ENCODE results near the gene SNX9. TPM values are rescaled to one million over a fixed set of nuclear protein-coding genes. Genes with fewer than 3 reads are reported as not detected.

SNX9 gene
- total and polyA plus RNA-seq, 5 donors from 2014 or later: 16.4 to 31.6 (median 21.0) TPM

DNA sequence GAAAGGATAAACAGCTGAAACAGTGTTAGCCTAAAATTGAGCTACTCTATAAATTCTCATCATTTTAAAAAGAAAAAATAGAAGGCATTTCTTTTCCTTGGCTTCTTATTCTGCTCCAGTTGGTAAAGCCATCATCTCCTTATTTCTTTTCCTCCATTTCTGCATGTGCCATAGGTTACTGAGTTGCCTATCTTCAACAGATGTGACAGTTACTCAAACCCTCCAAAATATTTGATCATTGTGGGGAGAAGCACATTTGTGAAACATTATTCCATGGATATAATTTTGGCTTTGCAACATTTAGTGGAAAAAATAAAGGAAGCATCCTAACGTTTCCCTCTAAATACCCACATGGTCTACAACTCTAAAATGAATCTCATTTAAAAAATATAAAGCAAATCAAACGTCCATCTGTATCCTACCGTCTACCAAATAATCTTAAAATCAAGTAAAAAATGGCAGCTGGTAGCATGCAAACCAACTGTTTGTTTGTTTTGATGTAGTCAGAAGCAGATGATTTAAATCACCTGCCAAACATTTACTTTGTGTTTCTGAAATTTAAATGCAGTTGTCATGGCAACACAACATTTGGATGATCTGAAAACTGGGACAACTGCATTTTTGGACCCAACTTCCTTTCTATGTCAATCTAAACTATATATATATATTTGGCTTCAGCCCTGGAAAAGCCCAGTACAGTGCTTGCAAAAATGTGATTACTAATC is 16.8 kb upstream of the SNX9 start:
- H3K4me1 Mint-ChIP-seq: peaks cover 0 to 5% (median 2%) of the 10 kb centered on the region in 4 donors
- H3K4me3 Mint-ChIP-seq: no peak overlapping the region
- DNase-seq (no peak), ATAC-seq (ENCODE audit: low read depth in 2 of 2) (no peak)
- H3K9me3 Mint-ChIP-seq: peaks cover 0 to 11% (median 5%) of the 10 kb centered on the region in 7 donors
- Histone ChIP-seq H3K4me3 (ENCODE audit: low read depth, low read length) (no peak overlapping the region), H3K27ac (ENCODE audit: insufficient read depth, low read length, poor library complexity, severe bottlenecking) (no peak overlapping the region), H3K9me3 (ENCODE audit: control insufficient read depth in 2 of 2, low read length in 2 of 2) (peaks cover 6 to 12% of the 10 kb centered on the region in 2 experiments), H3K4me1 (ENCODE audit: control insufficient read depth, insufficient read depth, low read length, poor library complexity, severe bottlenecking) (no peaks in the 10 kb centered on the region), H3K27me3 (ENCODE audit: control insufficient read depth, insufficient read depth, low read length) (no peaks in the 10 kb centered on the region), H3K36me3 (ENCODE audit: control insufficient read depth, insufficient read depth, low read length) (no peaks in the 10 kb centered on the region)
- no peaks in the 10 kb centered on the region for H3K36me3 Mint-ChIP-seq
- H3K27me3 Mint-ChIP-seq: no peaks in the 10 kb centered on the region
- no peak overlapping the region for H3K27ac Mint-ChIP-seq

DNA sequence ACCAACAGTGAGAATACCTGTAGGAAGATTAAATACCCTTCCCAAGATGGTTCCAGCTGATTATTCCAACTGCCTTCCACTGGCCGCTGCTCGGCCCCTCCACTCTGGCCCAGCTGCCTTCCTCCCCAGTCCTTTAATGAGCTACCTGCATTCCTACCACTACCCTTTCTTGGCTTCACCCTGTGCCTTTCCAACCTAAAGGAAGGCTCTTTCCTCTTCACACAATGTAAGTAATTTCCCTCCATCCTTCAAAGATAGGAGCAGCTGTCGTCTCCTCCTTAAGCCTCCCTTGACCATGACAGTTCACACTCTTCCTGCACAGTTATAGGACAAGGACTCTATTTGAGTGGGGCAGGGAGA is 16.2 kb upstream of the SNX9 start:
- DNase-seq (no peak), ATAC-seq (ENCODE audit: low read depth in 2 of 2) (no peak)
- Histone ChIP-seq H3K4me3 (ENCODE audit: low read depth, low read length) (no peak overlapping the region), H3K27ac (ENCODE audit: insufficient read depth, low read length, poor library complexity, severe bottlenecking) (no peak overlapping the region), H3K9me3 (ENCODE audit: control insufficient read depth in 2 of 2, low read length in 2 of 2) (peaks cover 6 to 12% of the 10 kb centered on the region in 2 experiments), H3K36me3 (ENCODE audit: control insufficient read depth, insufficient read depth, low read length) (no peaks in the 10 kb centered on the region), H3K27me3 (ENCODE audit: control insufficient read depth, insufficient read depth, low read length) (no peaks in the 10 kb centered on the region), H3K4me1 (ENCODE audit: control insufficient read depth, insufficient read depth, low read length, poor library complexity, severe bottlenecking) (no peaks in the 10 kb centered on the region)
- H3K4me1 Mint-ChIP-seq: peaks cover 0 to 4% (median 0%) of the 10 kb centered on the region in 4 donors
- H3K9me3 Mint-ChIP-seq: peaks cover 0 to 11% (median 5%) of the 10 kb centered on the region in 7 donors
- H3K27me3 Mint-ChIP-seq: no peaks in the 10 kb centered on the region
- no peak overlapping the region for H3K27ac Mint-ChIP-seq
- no peaks in the 10 kb centered on the region for H3K36me3 Mint-ChIP-seq
- no peak overlapping the region for H3K4me3 Mint-ChIP-seq

DNA sequence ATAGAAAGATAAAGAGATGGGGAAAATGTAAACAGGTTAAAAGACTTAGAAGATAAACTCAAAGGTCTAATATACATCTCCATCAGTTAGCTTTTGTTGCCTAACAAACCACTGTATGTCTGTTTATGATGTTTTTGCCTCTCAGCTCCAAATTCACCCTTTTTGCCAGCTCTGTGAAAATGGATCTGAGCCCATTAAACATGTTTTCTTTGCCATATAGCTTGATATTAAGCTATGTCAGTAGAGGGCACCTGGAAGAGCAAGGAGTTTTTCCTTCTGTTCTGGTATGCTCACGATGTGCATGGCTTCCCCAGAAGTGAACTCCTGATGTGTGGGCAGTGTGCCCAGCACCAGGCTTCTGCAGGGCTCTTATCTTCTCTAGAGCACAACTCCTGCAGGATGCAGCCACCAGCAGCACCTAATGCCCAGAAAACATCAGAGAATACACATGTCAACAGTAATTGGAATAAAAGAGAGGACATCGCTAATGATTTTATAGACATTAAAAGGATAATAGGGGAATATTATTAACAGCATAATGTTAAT is 14.6 kb upstream of the SNX9 start:
- H3K9me3 Mint-ChIP-seq: peaks cover 0 to 11% (median 4%) of the 10 kb centered on the region in 7 donors
- H3K4me1 Mint-ChIP-seq: peaks cover 0 to 4% (median 1%) of the 10 kb centered on the region in 4 donors
- Histone ChIP-seq H3K4me3 (ENCODE audit: low read depth, low read length) (no peak overlapping the region), H3K27ac (ENCODE audit: insufficient read depth, low read length, poor library complexity, severe bottlenecking) (no peak overlapping the region), H3K36me3 (ENCODE audit: control insufficient read depth, insufficient read depth, low read length) (no peaks in the 10 kb centered on the region), H3K4me1 (ENCODE audit: control insufficient read depth, insufficient read depth, low read length, poor library complexity, severe bottlenecking) (no peaks in the 10 kb centered on the region), H3K9me3 (ENCODE audit: control insufficient read depth in 2 of 2, low read length in 2 of 2) (peaks cover 6 to 12% of the 10 kb centered on the region in 2 experiments), H3K27me3 (ENCODE audit: control insufficient read depth, insufficient read depth, low read length) (no peaks in the 10 kb centered on the region)
- DNase-seq (no peak), ATAC-seq (ENCODE audit: low read depth in 2 of 2) (no peak)
- no peaks in the 10 kb centered on the region for H3K36me3 Mint-ChIP-seq
- no peak overlapping the region for H3K4me3 Mint-ChIP-seq
- H3K27ac Mint-ChIP-seq: no peak overlapping the region
- H3K27me3 Mint-ChIP-seq: no peaks in the 10 kb centered on the region

DNA sequence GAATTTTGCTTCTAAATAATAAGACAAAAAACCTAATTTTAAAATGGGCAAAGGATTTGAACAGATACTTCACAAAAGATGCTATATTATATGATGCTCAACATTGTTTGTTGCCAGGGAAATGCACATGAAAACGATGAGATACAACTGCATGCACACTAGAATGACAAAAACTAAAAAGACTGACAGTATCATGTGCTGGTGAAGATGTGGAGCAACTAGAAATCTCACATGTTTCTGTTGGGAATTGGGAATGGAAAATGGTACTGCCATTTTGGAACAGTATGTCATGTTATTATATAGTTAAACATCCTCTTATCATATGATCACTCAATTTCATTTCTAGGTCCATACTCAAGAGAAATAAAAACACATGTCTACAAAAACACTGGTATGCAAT is 13.4 kb upstream of the SNX9 start:
- ATAC-seq (ENCODE audit: low read depth in 2 of 2): no peak
- H3K4me3 Mint-ChIP-seq: no peak overlapping the region
- no peak overlapping the region for H3K27ac Mint-ChIP-seq
- Histone ChIP-seq H3K4me3 (ENCODE audit: low read depth, low read length) (no peak overlapping the region), H3K4me1 (ENCODE audit: control insufficient read depth, insufficient read depth, low read length, poor library complexity, severe bottlenecking) (no peaks in the 10 kb centered on the region), H3K36me3 (ENCODE audit: control insufficient read depth, insufficient read depth, low read length) (no peaks in the 10 kb centered on the region), H3K27ac (ENCODE audit: insufficient read depth, low read length, poor library complexity, severe bottlenecking) (no peak overlapping the region), H3K27me3 (ENCODE audit: control insufficient read depth, insufficient read depth, low read length) (no peaks in the 10 kb centered on the region), H3K9me3 (ENCODE audit: control insufficient read depth in 2 of 2, low read length in 2 of 2) (peaks cover 6 to 12% of the 10 kb centered on the region in 2 experiments)
- no peaks in the 10 kb centered on the region for H3K36me3 Mint-ChIP-seq
- DNase-seq: no peak
- H3K4me1 Mint-ChIP-seq: peaks cover 0 to 7% (median 1%) of the 10 kb centered on the region in 4 donors
- H3K27me3 Mint-ChIP-seq: no peaks in the 10 kb centered on the region
- H3K9me3 Mint-ChIP-seq: peaks cover 0 to 11% (median 4%) of the 10 kb centered on the region in 7 donors

DNA sequence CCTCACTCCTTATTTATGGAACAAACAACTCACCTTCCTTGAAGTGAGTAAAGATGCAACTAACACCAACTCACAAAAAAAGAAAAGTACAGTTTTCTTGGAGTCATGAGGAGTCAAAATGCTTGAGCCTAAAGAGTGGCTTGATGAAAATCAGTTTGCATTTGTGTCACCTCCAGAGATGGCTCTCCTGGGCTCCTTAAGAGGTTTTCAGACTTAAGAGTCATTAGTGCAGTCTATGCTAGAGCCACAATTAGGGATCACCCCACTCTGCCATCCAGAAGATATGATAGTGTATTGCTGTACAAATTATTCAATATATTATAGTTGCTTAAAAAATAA is 11.9 kb upstream of the SNX9 start:
- peaks cover 0 to 11% (median 4%) of the 10 kb centered on the region in 7 donors for H3K9me3 Mint-ChIP-seq
- no peak overlapping the region for H3K27ac Mint-ChIP-seq
- no peaks in the 10 kb centered on the region for H3K4me1 ChIP-seq (ENCODE audit: control insufficient read depth, insufficient read depth, low read length, poor library complexity, severe bottlenecking)

DNA sequence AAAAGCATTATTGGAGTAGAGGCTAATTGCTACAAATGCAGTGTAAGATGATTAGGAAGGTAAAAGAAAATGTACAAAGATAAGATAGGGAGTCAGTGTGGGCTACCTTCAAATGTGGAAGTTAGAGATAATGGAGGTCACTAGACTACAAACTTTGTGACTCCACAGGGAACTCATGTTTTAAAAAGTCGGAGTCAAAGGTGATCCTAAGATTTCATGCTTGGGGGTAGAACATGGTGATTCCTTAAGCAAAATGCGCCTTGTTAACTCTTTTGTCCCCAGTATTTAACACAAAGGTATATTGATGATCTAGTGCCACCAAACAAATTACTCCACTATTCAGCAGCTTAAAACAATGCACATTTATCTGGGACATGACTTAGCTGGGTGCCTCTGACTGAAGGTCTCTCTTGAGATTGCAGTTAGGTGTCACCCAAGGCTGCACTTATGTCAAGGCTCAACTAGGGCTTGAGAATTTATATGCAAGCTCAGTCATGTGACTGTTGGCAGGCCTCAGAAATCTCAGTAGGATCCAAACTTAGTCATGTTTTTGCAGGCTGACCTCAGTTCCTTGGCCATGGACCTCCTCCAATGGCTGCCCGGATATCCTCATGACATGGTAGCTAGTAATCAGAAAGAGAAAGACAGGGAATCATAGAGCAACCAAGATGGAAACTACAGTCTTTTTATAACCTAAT is 11.4 kb upstream of the SNX9 start:
- peaks cover 0 to 11% (median 4%) of the 10 kb centered on the region in 7 donors for H3K9me3 Mint-ChIP-seq
- peaks cover 0 to 16% (median 7%) of the 10 kb centered on the region in 4 donors for H3K4me1 Mint-ChIP-seq
- no peaks in the 10 kb centered on the region for H3K36me3 Mint-ChIP-seq
- H3K4me1 ChIP-seq (ENCODE audit: control insufficient read depth, insufficient read depth, low read length, poor library complexity, severe bottlenecking): no peaks in the 10 kb centered on the region
- ATAC-seq (ENCODE audit: low read depth in 2 of 2) (no peak), DNase-seq (no peak)
- no peaks in the 10 kb centered on the region for H3K27me3 Mint-ChIP-seq
- H3K36me3 ChIP-seq (ENCODE audit: control insufficient read depth, insufficient read depth, low read length): no peaks in the 10 kb centered on the region
- peaks cover 6 to 12% of the 10 kb centered on the region in 2 experiments for H3K9me3 ChIP-seq (ENCODE audit: control insufficient read depth in 2 of 2, low read length in 2 of 2)
- H3K27ac Mint-ChIP-seq: peak overlapping the region in 2 of 3 donors; percentile 47 to 72
- H3K4me3 ChIP-seq (ENCODE audit: low read depth, low read length): no peak overlapping the region
- no peak overlapping the region for H3K4me3 Mint-ChIP-seq
- no peak overlapping the region for H3K27ac ChIP-seq (ENCODE audit: insufficient read depth, low read length, poor library complexity, severe bottlenecking)
- no peaks in the 10 kb centered on the region for H3K27me3 ChIP-seq (ENCODE audit: control insufficient read depth, insufficient read depth, low read length)

More for the DNA sequence above, 11.9 kb upstream of the SNX9 start:
- peaks cover 6 to 12% of the 10 kb centered on the region in 2 experiments for H3K9me3 ChIP-seq (ENCODE audit: control insufficient read depth in 2 of 2, low read length in 2 of 2)
- DNase-seq: no peak
- H3K36me3 ChIP-seq (ENCODE audit: control insufficient read depth, insufficient read depth, low read length): no peaks in the 10 kb centered on the region
- H3K4me3 ChIP-seq (ENCODE audit: low read depth, low read length): no peak overlapping the region
- no peak for ATAC-seq (ENCODE audit: low read depth in 2 of 2)
- Mint-ChIP-seq H3K4me3 (no peak overlapping the region), H3K4me1 (peaks cover 0 to 13% (median 6%) of the 10 kb centered on the region in 4 donors), H3K27me3 (no peaks in the 10 kb centered on the region), H3K36me3 (no peaks in the 10 kb centered on the region)
- H3K27me3 ChIP-seq (ENCODE audit: control insufficient read depth, insufficient read depth, low read length): no peaks in the 10 kb centered on the region
- H3K27ac ChIP-seq (ENCODE audit: insufficient read depth, low read length, poor library complexity, severe bottlenecking): no peak overlapping the region

DNA sequence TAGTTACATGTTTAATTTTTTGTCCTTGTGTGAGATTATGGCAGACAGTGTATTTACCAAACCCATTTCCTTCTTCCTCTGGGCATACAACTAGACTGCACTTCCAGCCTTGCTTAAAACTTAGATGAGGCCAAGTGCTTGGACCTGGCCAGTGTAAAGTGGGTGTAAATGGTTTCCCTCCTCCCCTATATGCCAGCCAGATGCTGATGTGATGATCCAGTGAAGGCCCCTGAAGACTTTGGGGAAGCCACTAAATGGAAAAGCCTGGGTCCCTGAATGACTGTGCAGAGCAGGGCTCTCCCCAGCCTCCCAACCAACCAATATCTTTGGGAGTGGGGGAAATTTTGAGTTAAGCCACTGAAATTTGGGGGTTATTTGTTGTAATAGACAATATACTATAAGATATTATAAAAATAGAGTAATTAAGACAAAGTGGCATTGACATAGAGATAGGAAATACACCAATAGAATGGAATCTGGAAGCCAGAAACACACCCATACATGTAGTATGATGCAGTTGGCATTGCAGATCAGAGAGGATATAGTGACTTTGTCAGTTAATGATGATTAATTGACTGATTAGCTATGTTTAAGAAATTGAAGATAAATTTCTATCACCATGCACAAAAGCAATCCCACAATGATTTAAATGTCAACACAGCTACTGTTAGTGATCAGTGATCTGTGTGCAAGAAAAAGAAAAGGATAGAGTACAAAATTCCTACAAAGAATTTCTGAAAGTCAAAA is 10.4 kb upstream of the SNX9 start:
- H3K9me3 Mint-ChIP-seq: peaks cover 0 to 11% (median 3%) of the 10 kb centered on the region in 7 donors
- no peak overlapping the region for H3K4me3 Mint-ChIP-seq
- no peaks in the 10 kb centered on the region for H3K27me3 ChIP-seq (ENCODE audit: control insufficient read depth, insufficient read depth, low read length)
- no peak overlapping the region for H3K27ac ChIP-seq (ENCODE audit: insufficient read depth, low read length, poor library complexity, severe bottlenecking)
- H3K4me1 Mint-ChIP-seq: peaks cover 0 to 16% (median 7%) of the 10 kb centered on the region in 4 donors
- DNase-seq (no peak), ATAC-seq (ENCODE audit: low read depth in 2 of 2) (no peak)
- peak overlapping the region; percentile 23 to 72 (median 31) for H3K27ac Mint-ChIP-seq
- no peaks in the 10 kb centered on the region for H3K27me3 Mint-ChIP-seq
- H3K36me3 Mint-ChIP-seq: no peaks in the 10 kb centered on the region
- H3K4me3 ChIP-seq (ENCODE audit: low read depth, low read length): no peak overlapping the region
- H3K9me3 ChIP-seq (ENCODE audit: control insufficient read depth in 2 of 2, low read length in 2 of 2): peaks cover 6 to 12% of the 10 kb centered on the region in 2 experiments
- H3K4me1 ChIP-seq (ENCODE audit: control insufficient read depth, insufficient read depth, low read length, poor library complexity, severe bottlenecking): no peaks in the 10 kb centered on the region
- no peaks in the 10 kb centered on the region for H3K36me3 ChIP-seq (ENCODE audit: control insufficient read depth, insufficient read depth, low read length)

Data from CD4-positive, CD25-positive, alpha-beta regulatory T cell (primary cell).